GM23338 (cell line): ENCODE data around the gene NRXN2. TPM values are rescaled to one million over a fixed set of nuclear protein-coding genes. Genes with fewer than 3 reads are reported as not detected.

ENCODE experiments used
- ATAC-seq: fragments of 200-7000 bp; cut with Tn5 transposase; 3 replicates; pipeline ENCODE4 v1.9.1; 2020
- DNase-seq: peaks from one replicate; pipeline ENCODE4 v3.0.0-alpha.2; 2015; ENCODE audit warnings: low spot score
- H2AFZ ChIP-seq: fragments of 200-600 bp; sonication (generic); 2 replicates; pipeline ENCODE4 v1.8.0; 2016; ENCODE audit warnings: antibody characterized with exemption, mild to moderate bottlenecking, moderate library complexity
- H3F3A ChIP-seq: fragments of 200-600 bp; sonication (generic); replicated peaks from 2 replicates; pipeline ENCODE4 v1.8.0; 2017; ENCODE audit warnings: antibody characterized with exemption, mixed run types, low read depth
- H3K27ac ChIP-seq: fragments of 200-600 bp; sonication (generic); 2 replicates; pipeline ENCODE4 v1.6.1; 2016; ENCODE audit warnings: low read depth
- H3K27me3 ChIP-seq: fragments of 200-600 bp; sonication (generic); 2 replicates; pipeline ENCODE4 v1.8.0; 2016; ENCODE audit warnings: mild to moderate bottlenecking, mixed run types, moderate library complexity; ENCODE audit not compliant: insufficient read depth
- H3K36me3 ChIP-seq: fragments of 200-600 bp; sonication (generic); 2 replicates; pipeline ENCODE4 v1.8.0; 2016; ENCODE audit warnings: mild to moderate bottlenecking; ENCODE audit not compliant: insufficient read depth
- H3K4me1 ChIP-seq: fragments of 200-600 bp; sonication (generic); 2 replicates; pipeline ENCODE4 v1.8.0; 2016; ENCODE audit warnings: mild to moderate bottlenecking, moderate library complexity; ENCODE audit not compliant: insufficient read depth
- H3K4me2 ChIP-seq: fragments of 200-600 bp; sonication (generic); 2 replicates; pipeline ENCODE4 v1.7.1; 2017; ENCODE audit warnings: mixed run types
- H3K4me3 ChIP-seq: fragments of 200-600 bp; sonication (generic); 2 replicates; pipeline ENCODE4 v1.6.1; 2016; ENCODE audit warnings: mixed run types
- H3K79me2 ChIP-seq: fragments of 200-600 bp; sonication (generic); replicated peaks from 2 replicates; pipeline ENCODE4 v1.8.0; 2017; ENCODE audit warnings: mild to moderate bottlenecking; ENCODE audit not compliant: insufficient read depth
- H3K9me2 ChIP-seq: fragments of 200-600 bp; sonication (generic); 2 replicates; pipeline ENCODE4 v1.8.0; 2017; ENCODE audit not compliant: insufficient read depth
- H4K20me1 ChIP-seq: fragments of 200-600 bp; sonication (generic); replicated peaks from 2 replicates; pipeline ENCODE4 v1.8.0; 2017; ENCODE audit warnings: mild to moderate bottlenecking; ENCODE audit not compliant: insufficient read depth
- H3K27ac Mint-ChIP-seq: 2 replicates; pipeline ENCODE4 v1.8.0; 2020; ENCODE audit warnings: inconsistent platforms, mild to moderate bottlenecking, moderate library complexity, mixed read lengths
- H3K27me3 Mint-ChIP-seq: 3 replicates; pipeline ENCODE4 v1.8.0; 2022; ENCODE audit warnings: low read depth, mild to moderate bottlenecking, moderate library complexity, mixed read lengths, inconsistent platforms; ENCODE audit not compliant: insufficient read depth, poor library complexity
- H3K36me3 Mint-ChIP-seq: 3 replicates; pipeline ENCODE4 v1.8.0; 2021; ENCODE audit warnings: low read depth, mild to moderate bottlenecking, inconsistent platforms, moderate library complexity, mixed read lengths
- H3K4me1 Mint-ChIP-seq: 3 replicates; pipeline ENCODE4 v1.8.0; 2020; ENCODE audit warnings: mild to moderate bottlenecking, inconsistent platforms, mixed read lengths
- H3K4me3 Mint-ChIP-seq: 3 replicates; pipeline ENCODE4 v1.8.0; 2021; ENCODE audit warnings: moderate library complexity, mild to moderate bottlenecking, inconsistent platforms, mixed read lengths
- H3K9me3 Mint-ChIP-seq: 3 replicates; pipeline ENCODE4 v1.8.0; 2020; ENCODE audit warnings: moderate library complexity, mild to moderate bottlenecking, inconsistent platforms, mixed read lengths
- CREB1 ChIP-seq: fragments of 250-450 bp; sonication (Bioruptor Pico); IDR thresholded peaks from 2 replicates; pipeline ENCODE4 v1.5.0; 2020; ENCODE audit warnings: low read depth, mild to moderate bottlenecking, moderate library complexity
- CTCF ChIP-seq, 2 experiments: fragments of 200-600 bp in 1 of 2; sonication (generic) in 1 of 2; conservative IDR thresholded peaks; 2 replicates each; pipeline versions ENCODE4 v1.5.1 to v1.6.1; 2016 to 2017; ENCODE audit warnings: antibody characterized with exemption in 2 of 2, low read depth in 2 of 2, mild to moderate bottlenecking in 2 of 2, moderate library complexity in 1 of 2
- ETS1 ChIP-seq: IDR thresholded peaks from 2 replicates; pipeline ENCODE4 v1.6.1; 2016; ENCODE audit warnings: antibody characterized with exemption
- EZH2 ChIP-seq: fragments of 200-600 bp; sonication (generic); IDR thresholded peaks from one replicate; pipeline ENCODE4 v1.8.0; 2017; ENCODE audit warnings: antibody characterized with exemption, mild to moderate bottlenecking, low read depth; ENCODE audit not compliant: unreplicated experiment
- JUNB ChIP-seq: IDR thresholded peaks from one replicate; pipeline ENCODE4 v1.6.1; 2016; ENCODE audit warnings: antibody characterized with exemption; ENCODE audit not compliant: unreplicated experiment
- NANOG ChIP-seq: IDR thresholded peaks from 2 replicates; pipeline ENCODE4 v1.6.1; 2016; ENCODE audit warnings: antibody characterized with exemption, borderline replicate concordance
- POLR2AphosphoS5 ChIP-seq: IDR thresholded peaks from 2 replicates; pipeline ENCODE4 v1.6.1; 2016; ENCODE audit warnings: antibody characterized with exemption, low read depth
- REST ChIP-seq: IDR thresholded peaks from one replicate; pipeline ENCODE4 v1.6.1; 2018; ENCODE audit warnings: antibody characterized with exemption; ENCODE audit not compliant: unreplicated experiment
- STAT1 ChIP-seq: IDR thresholded peaks from one replicate; pipeline ENCODE4 v1.6.1; 2016; ENCODE audit warnings: antibody characterized with exemption; ENCODE audit not compliant: unreplicated experiment
- ZNF114 ChIP-seq: fragments of 250-450 bp; sonication (Bioruptor Pico); IDR thresholded peaks from 2 replicates; pipeline ENCODE4 v1.5.0; 2020; ENCODE audit warnings: mild to moderate bottlenecking, moderate library complexity
- ZNF462 ChIP-seq: fragments of 250-450 bp; sonication (Bioruptor Pico); IDR thresholded peaks from 2 replicates; pipeline ENCODE4 v1.5.0; 2020; ENCODE audit warnings: mild to moderate bottlenecking, moderate library complexity
- polyA plus RNA-seq: library from polyadenylated mRNA; unstranded; fragments of >200 nt; fragmentation: Nextera tagmentation; extraction: Ambion mirVana; gene quantifications from 2 replicates; pipeline ENCODE4 v1.2.1, GENCODE V29; 2016
- total RNA-seq: library from RNA; depleted of rRNA; stranded (reverse); fragments of >200 nt; shearing (Covaris generic); gene quantifications from 2 replicates; pipeline ENCODE4 v1.2.3, GENCODE V29; 2014

NRXN2 gene
- total and polyA plus RNA-seq, 2 experiments from 2014 or later, result 3.4 to 17.0 TPM

- ATAC-seq (peak; percentile 95), DNase-seq (no peak)
- Histone ChIP-seq H2AFZ (no peak overlapping the region), H3K4me2 (peak overlapping the region; percentile 31), H3K36me3 (no peaks in the 10 kb centered on the region), H3K4me1 (peaks cover 18% of the 10 kb centered on the region), H3K27ac (no peak overlapping the region), H3K4me3 (peak overlapping the region; percentile 71; the same call in 1 of the 2 replicates), H4K20me1 (no peaks in the 10 kb centered on the region), H3K79me2 (no peaks in the 10 kb centered on the region), H3F3A (0 out of 2 replicates have a peak, but pooled peaks cover 2% of the 10 kb centered on the region), H3K9me2 (no peaks in the 10 kb centered on the region), H3K27me3 (no peaks in the 10 kb centered on the region)
- H3K36me3 Mint-ChIP-seq, result no peaks in the 10 kb centered on the region; the same call in 2 of the 3 replicates
- no peaks in the 10 kb centered on the region for H3K9me3 Mint-ChIP-seq
- H3K27me3 Mint-ChIP-seq, result peaks cover 11% of the 10 kb centered on the region
- peaks cover 26% of the 10 kb centered on the region for H3K4me1 Mint-ChIP-seq
- TF ChIP-seq EZH2 (no peak), ETS1 (no peak), REST (no peak), ZNF114 (no peak), ZNF462 (no peak), CTCF (conservative IDR thresholded peaks at IDR 0.05; ENCODE audit: low read depth in 2 of 2) (no peak), NANOG (no peak), JUNB (no peak), POLR2AphosphoS5 (no peak), CREB1 (CRISPR knock-in tag) (no peak), STAT1 (no peak)
- no peak overlapping the region for H3K27ac Mint-ChIP-seq
- peak overlapping the region; percentile 88 for H3K4me3 Mint-ChIP-seq
Observed at GRCh38 chr11:64687643-64688533, 35.1 kb downstream of the NRXN2 start.
